Small intestine (tissue), 7 donors: ENCODE results near the gene VDR. TPM values are rescaled to one million over a fixed set of nuclear protein-coding genes. Genes with fewer than 3 reads are reported as not detected.

Source experiments
- DNase-seq, 2 donors: peaks; one replicate each; pipeline versions ENCODE4 v3.0.0 to v3.0.0-alpha.2; 2013
- FAIRE-seq: peaks from 2 replicates; lab custom pipeline; 2012; peaks lifted over from hg19 to GRCh38; lab: Jason Lieb, UNC
- H3K27ac ChIP-seq, 3 donors: one replicate each; pipeline ENCODE4 v1.5.1; 2013; ENCODE audit warnings: low read length in 2 of 3, mild to moderate bottlenecking in 2 of 3, control low read depth in 1 of 3, inconsistent platforms in 1 of 3, low read depth in 1 of 3, moderate library complexity in 1 of 3
- H3K27me3 ChIP-seq, 3 donors: one replicate each; pipeline ENCODE4 v1.6.1; 2013; ENCODE audit warnings: low read length in 3 of 3, inconsistent platforms in 1 of 3; ENCODE audit not compliant: control insufficient read depth in 3 of 3, insufficient read depth in 3 of 3
- H3K36me3 ChIP-seq, 3 donors: one replicate each; pipeline ENCODE4 v1.6.1; 2013; ENCODE audit warnings: low read length in 3 of 3, inconsistent platforms in 1 of 3, low read depth in 1 of 3, mild to moderate bottlenecking in 1 of 3, moderate library complexity in 1 of 3; ENCODE audit not compliant: control insufficient read depth in 3 of 3, insufficient read depth in 2 of 3
- H3K4me1 ChIP-seq, 3 donors: one replicate each; pipeline ENCODE4 v1.6.1; 2013; ENCODE audit warnings: low read length in 2 of 3, inconsistent platforms in 1 of 3, low read depth in 1 of 3, mild to moderate bottlenecking in 1 of 3, moderate library complexity in 1 of 3; ENCODE audit not compliant: control insufficient read depth in 3 of 3, insufficient read depth in 2 of 3
- H3K4me3 ChIP-seq, 3 donors: one replicate each; pipeline ENCODE4 v1.5.1; 2013; ENCODE audit warnings: low read length in 3 of 3, control low read depth in 1 of 3, inconsistent platforms in 1 of 3, low read depth in 1 of 3, mild to moderate bottlenecking in 1 of 3, moderate library complexity in 1 of 3
- H3K9me3 ChIP-seq, 2 donors: one replicate each; pipeline ENCODE4 v1.6.1; 2013; ENCODE audit warnings: low read depth in 1 of 2, low read length in 1 of 2; ENCODE audit not compliant: control insufficient read depth in 2 of 2, insufficient read depth in 1 of 2
- WGBS, 3 donors: extraction: QIAGEN DNeasy Blood & Tissue Kit; methylation state at CpG; one replicate each; pipeline ENCODE4 v1.1.7; 2013; 5-methylcytosine and 5-hydroxymethylcytosine counted together
- polyA plus RNA-seq, 4 donors: library from polyadenylated mRNA; stranded (reverse) in 3 of 4; unstranded in 1 of 4; fragments of 200-250 nt in 3 of 4; fragments of 120-200 nt in 1 of 4; gene quantifications; one replicate each; pipeline versions ENCODE4 v1.2.1 to v1.2.3, GENCODE V29; 2013
- donor health status: healthy with polysubstance abuse.
- donor health status: control.
- donor health status: control.
- donor health status: Bipolar disorder and iron deficiency.
- donor health status: healthy.

Gene VDR
- polyA plus RNA-seq, 4 donors = 16.6 to 61.0 (median 41.9) TPM

GRCh38 chr12:47860279-47860841, 44.4 kb downstream of the VDR start:
- no peaks in the 10 kb centered on the region for H3K9me3 ChIP-seq
- no peak for DNase-seq
- no peak overlapping the region for H3K27ac ChIP-seq
- 71 to 81% (median 78%) methylated on average over 7 of the region's 7 CpGs for WGBS, 3 donors
- no peaks in the 10 kb centered on the region for H3K27me3 ChIP-seq
- FAIRE-seq = no peak
- peaks cover 0 to 10% (median 9%) of the 10 kb centered on the region in 3 donors for H3K4me1 ChIP-seq
- H3K4me3 ChIP-seq = no peak overlapping the region
- peaks cover 8 to 58% (median 23%) of the 10 kb centered on the region in 3 donors for H3K36me3 ChIP-seq

GRCh38 chr12:47858511-47859266, 46.1 kb downstream of the VDR start:
- H3K4me1 ChIP-seq = peaks cover 0 to 10% (median 9%) of the 10 kb centered on the region in 3 donors
- no peaks in the 10 kb centered on the region for H3K9me3 ChIP-seq
- H3K27me3 ChIP-seq = no peaks in the 10 kb centered on the region
- peaks cover 3 to 50% (median 16%) of the 10 kb centered on the region in 3 donors for H3K36me3 ChIP-seq
- FAIRE-seq (no peak), DNase-seq (peak in 1 of 2 donors; percentile 64)
- H3K4me3 ChIP-seq = no peak overlapping the region
- peak overlapping the region in 2 of 3 donors; percentile 5 to 19 for H3K27ac ChIP-seq
- WGBS, 3 donors = 37 to 77% (median 67%) methylated on average over 8 of the region's 8 CpGs

- Histone ChIP-seq H3K27me3 (no peaks in the 10 kb centered on the region), H3K4me3 (no peak overlapping the region), H3K9me3 (no peaks in the 10 kb centered on the region), H3K4me1 (peaks cover 0 to 6% (median 5%) of the 10 kb centered on the region in 3 donors), H3K27ac (no peak overlapping the region), H3K36me3 (peaks cover 6 to 43% (median 20%) of the 10 kb centered on the region in 3 donors)
- 88 to 90% (median 89%) methylated on average over 17 of the region's 17 CpGs for WGBS, 3 donors
- FAIRE-seq (no peak), DNase-seq (no peak)
These were observed 47.8 kb downstream of the VDR start for GRCh38 chr12:47856721-47857575.

DNA sequence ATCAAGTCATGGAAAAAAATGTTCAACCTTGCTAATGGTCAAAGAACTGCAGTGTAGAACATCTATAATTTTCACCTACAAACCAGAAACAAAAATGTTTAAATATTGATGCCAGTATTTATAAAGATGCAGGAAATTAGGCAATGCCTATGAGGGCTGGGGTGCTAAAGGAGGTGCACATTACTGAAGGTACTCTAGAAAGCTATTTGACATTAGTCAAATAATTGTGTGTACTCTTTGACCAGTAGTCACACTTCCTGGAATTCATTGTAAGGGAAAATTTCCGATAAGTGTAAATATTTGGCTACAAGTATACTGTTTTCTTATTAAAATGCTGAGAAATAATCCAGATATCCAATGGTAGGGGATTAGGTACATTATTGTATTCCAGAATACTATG, 48.7 kb downstream of the VDR start:
- H3K4me3 ChIP-seq = no peak overlapping the region
- H3K27ac ChIP-seq = no peak overlapping the region
- H3K36me3 ChIP-seq = peaks cover 6 to 49% (median 21%) of the 10 kb centered on the region in 3 donors
- H3K9me3 ChIP-seq = no peaks in the 10 kb centered on the region
- 73 to 92% (median 92%) methylated on average over 1 of the region's 1 CpG for WGBS, 3 donors
- DNase-seq = no peak
- peaks cover 0 to 6% (median 3%) of the 10 kb centered on the region in 3 donors for H3K4me1 ChIP-seq
- no peaks in the 10 kb centered on the region for H3K27me3 ChIP-seq
- no peak for FAIRE-seq

GRCh38 chr12:47855502-47855901, 49.3 kb downstream of the VDR start:
- 61 to 88% (median 77%) methylated on average over 2 of the region's 2 CpGs for WGBS, 3 donors
- Histone ChIP-seq H3K36me3 (peaks cover 6 to 53% (median 25%) of the 10 kb centered on the region in 3 donors), H3K4me3 (no peak overlapping the region), H3K27ac (no peak overlapping the region), H3K4me1 (peaks cover 0 to 6% (median 2%) of the 10 kb centered on the region in 3 donors), H3K9me3 (no peaks in the 10 kb centered on the region), H3K27me3 (no peaks in the 10 kb centered on the region)
- FAIRE-seq (no peak), DNase-seq (no peak)

GRCh38 chr12:47854531-47854930, 50.3 kb downstream of the VDR start:
- no peak overlapping the region for H3K27ac ChIP-seq
- DNase-seq (no peak), FAIRE-seq (no peak)
- no peaks in the 10 kb centered on the region for H3K27me3 ChIP-seq
- 89 to 91% (median 90%) methylated on average over 5 of the region's 5 CpGs for WGBS, 3 donors
- no peaks in the 10 kb centered on the region for H3K9me3 ChIP-seq
- peaks cover 6 to 55% (median 28%) of the 10 kb centered on the region in 3 donors for H3K36me3 ChIP-seq
- H3K4me3 ChIP-seq = no peak overlapping the region
- peaks cover 0 to 6% (median 0%) of the 10 kb centered on the region in 3 donors for H3K4me1 ChIP-seq

DNA sequence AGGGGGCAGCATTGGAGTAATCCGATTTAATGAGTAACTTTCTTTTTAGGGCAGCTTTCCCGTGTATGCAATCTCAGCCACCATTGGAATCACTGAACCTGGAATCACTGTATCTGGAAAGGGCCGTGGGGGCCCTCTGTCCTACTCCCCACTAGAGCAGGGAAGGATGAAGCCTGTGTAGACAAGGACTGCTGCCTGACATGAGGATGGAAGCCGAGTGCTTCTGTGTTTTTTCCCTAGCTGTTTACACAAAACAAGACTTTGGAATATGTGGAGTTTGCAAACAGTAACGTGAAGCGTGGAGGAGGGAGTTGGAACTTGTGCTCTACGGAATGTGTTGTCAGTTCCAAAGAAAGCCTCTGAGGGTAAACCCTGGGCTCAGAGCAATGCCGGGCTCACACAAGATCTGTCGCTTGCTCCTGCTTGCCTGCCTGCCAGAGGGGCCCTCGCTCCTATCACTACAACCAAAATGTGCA, 52.7 kb downstream of the VDR start:
- no peaks in the 10 kb centered on the region for H3K9me3 ChIP-seq
- H3K36me3 ChIP-seq = peaks cover 9 to 41% (median 25%) of the 10 kb centered on the region in 3 donors
- no peak overlapping the region for H3K4me3 ChIP-seq
- WGBS, 3 donors = 65 to 78% (median 69%) methylated on average over 10 of the region's 10 CpGs
- no peak overlapping the region for H3K27ac ChIP-seq
- no peaks in the 10 kb centered on the region for H3K4me1 ChIP-seq
- H3K27me3 ChIP-seq = no peaks in the 10 kb centered on the region
- DNase-seq (no peak), FAIRE-seq (no peak)
